GM15510 (cell line): Measurements from ENCODE around the gene KCNJ6.

ENCODE experiments used
- POLR2A ChIP-seq: IDR thresholded peaks from 3 replicates; pipeline ENCODE4 v1.6.1; 2011; ENCODE audit warnings: borderline replicate concordance; ENCODE audit not compliant: insufficient read length; ENCODE audit errors: extremely low read depth

Gene KCNJ6

GRCh38 chr21:37849506-37850102 lies 66.7 kb downstream of the KCNJ6 start:
- TF ChIP-seq POLR2A, result no peak

GRCh38 chr21:37848721-37849490 lies 67.4 kb downstream of the KCNJ6 start:
- TF ChIP-seq POLR2A, result no peak

GRCh38 chr21:37845535-37845934 lies 70.7 kb downstream of the KCNJ6 start:
- no peak for TF ChIP-seq POLR2A

GRCh38 chr21:37843191-37843590 lies 73.1 kb downstream of the KCNJ6 start:
- TF ChIP-seq POLR2A, result no peak

GRCh38 chr21:37842163-37842919 lies 73.9 kb downstream of the KCNJ6 start:
- TF ChIP-seq POLR2A, result no peak

- no peak for TF ChIP-seq POLR2A
Measured at GRCh38 chr21:37837381-37837780, 78.9 kb downstream of the KCNJ6 start.

GRCh38 chr21:37835481-37835880 lies 80.8 kb downstream of the KCNJ6 start:
- TF ChIP-seq POLR2A, result no peak

GRCh38 chr21:37833301-37833700 lies 83.0 kb downstream of the KCNJ6 start:
- TF ChIP-seq POLR2A, result no peak

GRCh38 chr21:37829447-37829846 lies 86.8 kb downstream of the KCNJ6 start:
- TF ChIP-seq POLR2A, result no peak

GRCh38 chr21:37828991-37829390 lies 87.3 kb downstream of the KCNJ6 start:
- no peak for TF ChIP-seq POLR2A

- no peak for TF ChIP-seq POLR2A
Measured at GRCh38 chr21:37828556-37828955, 87.7 kb downstream of the KCNJ6 start.

- TF ChIP-seq POLR2A, result no peak
Measured at GRCh38 chr21:37827913-37828312, 88.3 kb downstream of the KCNJ6 start.

- no peak for TF ChIP-seq POLR2A
Measured at GRCh38 chr21:37821786-37822450, 94.3 kb downstream of the KCNJ6 start.

GRCh38 chr21:37821092-37821491 lies 95.2 kb downstream of the KCNJ6 start:
- no peak for TF ChIP-seq POLR2A

- TF ChIP-seq POLR2A, result no peak
Measured at GRCh38 chr21:37819372-37819771, 96.9 kb downstream of the KCNJ6 start.
